ENCODE measurements around the gene NBPF1.
"Not testable (repeated sequence)": the region's sequence is repeated elsewhere in the genome, so short reads cannot be mapped to it uniquely, and the experiment has no call there.

The NBPF1 gene

DNA sequence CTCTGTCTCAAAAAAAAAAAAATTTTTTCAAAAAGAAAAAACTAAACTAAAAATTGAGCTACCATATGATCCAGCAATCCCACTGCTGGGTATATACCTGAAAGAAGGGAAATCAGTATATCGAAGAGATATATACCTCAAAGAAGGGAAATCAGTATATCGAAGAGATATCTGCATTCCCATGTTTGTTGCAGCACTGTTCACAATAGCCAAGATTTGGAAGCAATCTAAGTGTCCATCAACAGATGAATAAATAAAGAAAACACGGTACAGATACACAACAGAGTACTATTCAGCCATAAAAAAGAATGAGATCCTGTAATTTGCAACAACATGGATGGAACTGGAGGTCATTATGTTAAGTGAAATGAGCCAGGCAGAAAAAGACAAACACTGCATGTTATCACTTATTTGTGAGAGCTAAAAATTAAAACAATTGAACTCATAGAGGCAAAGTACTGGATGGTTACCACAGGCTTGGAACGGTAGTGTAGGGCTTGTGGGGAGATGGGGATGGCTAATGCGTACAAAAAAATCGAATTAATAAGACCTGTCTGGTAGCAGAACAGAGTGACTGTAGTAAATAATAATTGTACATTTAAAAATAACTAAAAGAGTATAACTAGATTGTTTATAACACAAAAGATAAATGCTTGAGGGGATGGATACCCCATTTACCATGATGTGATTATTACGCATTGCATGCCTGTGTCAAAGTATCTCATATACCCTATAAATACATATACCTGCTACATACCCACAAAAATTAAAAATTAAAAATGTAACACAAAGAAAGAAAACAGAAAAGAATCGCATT, 28.0 kb upstream of the NBPF1 start:
- DNase-seq: not testable (repeated sequence)

DNA sequence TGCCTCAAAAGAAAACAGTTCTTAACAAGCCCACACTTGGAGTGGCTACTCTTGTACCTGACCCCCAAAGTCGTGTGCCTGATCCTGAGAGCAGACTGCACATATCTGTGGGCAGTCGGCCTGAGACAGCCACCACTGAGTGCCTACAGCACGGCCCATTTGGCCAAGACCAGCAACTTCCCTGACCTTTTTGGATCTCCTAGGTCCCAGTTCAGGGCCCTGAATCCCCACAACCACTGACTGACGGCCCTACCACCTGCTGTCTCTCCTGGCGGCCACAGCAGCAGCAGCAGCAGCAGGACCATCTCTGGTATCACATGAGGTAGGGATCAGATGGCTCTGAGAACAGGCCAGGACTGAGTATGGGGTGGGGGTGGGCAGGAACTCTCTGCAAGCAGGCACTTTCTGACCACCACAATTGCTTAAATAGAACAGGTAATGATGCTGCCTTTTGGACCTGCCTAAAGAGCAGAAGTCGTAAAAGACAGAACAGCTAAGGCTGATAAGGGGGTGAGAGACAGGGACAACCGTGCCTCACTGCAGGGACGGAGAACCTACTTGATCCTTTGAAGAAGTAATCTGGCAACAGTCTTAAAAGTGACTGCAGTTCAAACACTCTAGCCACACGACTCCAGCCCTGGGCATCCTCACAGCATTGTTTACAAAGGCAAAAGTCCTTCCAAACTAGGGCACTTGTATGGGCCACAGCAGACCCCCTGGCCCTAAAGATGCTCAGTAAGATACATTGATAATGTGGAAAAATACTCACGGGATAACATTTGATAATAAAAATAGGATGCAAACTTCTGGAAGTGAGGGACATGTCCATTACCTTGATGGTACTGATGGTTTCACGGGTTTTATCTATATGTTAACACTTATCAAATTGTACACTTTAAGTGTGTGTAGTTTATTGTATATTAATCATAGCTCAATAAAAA, 26.0 kb upstream of the NBPF1 start:
- DNase-seq: not testable (repeated sequence)

DNA sequence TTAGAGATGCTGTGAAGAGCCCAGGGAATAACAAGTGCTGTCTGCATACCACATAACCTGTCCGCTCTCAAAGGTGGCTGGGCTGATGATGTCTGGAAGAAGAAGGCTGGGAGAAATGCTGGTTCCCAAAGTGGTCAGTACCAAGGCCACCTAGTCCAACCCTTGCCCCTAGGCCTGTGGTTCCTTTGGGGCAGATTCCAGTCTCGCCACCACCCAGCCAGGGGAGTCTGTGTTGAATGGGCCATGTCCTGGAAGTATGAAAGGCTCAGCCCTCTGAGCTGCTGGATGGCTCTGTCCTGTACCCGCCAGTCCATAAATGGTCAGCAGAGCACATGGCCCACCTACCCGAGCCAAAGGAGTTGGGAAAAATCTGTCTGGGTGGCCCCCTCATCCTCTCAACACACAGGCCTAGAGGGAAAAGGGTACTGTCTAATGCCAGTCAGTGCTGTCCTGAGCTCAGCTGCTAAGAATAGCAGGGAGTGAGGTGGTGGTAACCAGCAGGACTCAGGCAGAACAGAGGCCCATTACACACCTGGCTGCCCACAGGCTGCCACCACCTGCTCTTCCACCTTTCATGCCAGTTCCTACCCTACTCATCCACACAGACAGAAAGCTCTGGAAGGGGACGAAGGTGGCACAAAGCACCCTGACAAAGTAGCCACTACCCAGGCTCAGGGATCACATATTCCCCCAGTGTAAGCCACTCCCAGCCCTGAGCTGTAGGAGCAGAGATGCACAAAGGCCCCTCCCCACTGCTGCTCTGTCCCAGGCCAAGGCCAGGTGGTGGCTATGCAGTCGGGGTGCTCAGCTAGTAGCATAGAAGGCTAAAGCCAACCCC, 24.8 kb upstream of the NBPF1 start:
- DNase-seq: not testable (repeated sequence)

DNA sequence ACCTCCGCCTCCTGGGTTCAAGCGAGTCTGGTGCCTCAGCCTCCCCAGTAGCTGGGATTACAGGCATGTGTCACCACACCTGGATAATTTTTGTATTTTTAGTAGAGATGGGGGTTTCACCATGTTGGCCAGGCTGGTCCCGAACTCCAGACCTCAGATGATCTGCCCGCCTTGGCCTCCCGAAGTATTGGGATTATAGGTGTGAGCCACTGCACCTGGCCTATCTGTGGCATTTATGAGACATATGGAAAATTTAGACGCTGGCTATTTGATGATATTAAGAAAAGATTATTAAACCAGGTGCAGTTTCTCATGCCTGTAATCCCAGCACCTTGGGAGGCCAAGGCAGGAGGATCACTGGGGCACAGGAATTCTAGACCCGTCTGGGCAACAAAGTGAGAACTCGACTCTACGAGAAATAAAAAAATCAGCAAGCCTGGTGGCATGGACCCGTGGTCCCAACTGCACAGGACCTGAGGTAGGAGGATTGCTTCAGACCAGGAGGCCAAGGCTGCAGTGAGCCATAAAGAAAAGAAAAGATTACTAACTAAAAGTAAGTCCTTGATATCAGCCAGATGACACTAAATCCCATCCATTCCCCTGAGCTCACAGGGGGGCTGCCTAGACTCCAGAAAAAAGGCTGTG, 23.3 kb upstream of the NBPF1 start:
- DNase-seq: not testable (repeated sequence)

DNA sequence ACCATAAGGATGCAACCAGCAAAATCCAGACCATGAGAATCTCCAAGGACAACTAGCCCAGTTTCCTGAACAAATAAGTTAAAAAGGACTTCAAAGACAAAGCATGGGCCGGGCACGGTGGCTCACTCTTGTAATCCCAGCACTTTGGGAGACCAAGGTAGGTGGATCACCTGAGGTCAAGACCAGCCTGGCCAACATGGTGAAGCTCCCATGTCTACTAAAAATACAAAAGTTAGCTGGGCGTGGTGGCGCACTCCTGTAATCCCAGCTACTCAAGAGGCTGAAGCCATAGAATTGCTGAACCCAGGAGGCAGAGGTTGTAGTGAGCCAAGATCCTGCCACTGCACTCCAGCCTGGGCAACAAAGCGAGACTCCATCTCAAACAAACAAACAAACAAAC, 22.6 kb upstream of the NBPF1 start:
- DNase-seq: not testable (repeated sequence)

DNA sequence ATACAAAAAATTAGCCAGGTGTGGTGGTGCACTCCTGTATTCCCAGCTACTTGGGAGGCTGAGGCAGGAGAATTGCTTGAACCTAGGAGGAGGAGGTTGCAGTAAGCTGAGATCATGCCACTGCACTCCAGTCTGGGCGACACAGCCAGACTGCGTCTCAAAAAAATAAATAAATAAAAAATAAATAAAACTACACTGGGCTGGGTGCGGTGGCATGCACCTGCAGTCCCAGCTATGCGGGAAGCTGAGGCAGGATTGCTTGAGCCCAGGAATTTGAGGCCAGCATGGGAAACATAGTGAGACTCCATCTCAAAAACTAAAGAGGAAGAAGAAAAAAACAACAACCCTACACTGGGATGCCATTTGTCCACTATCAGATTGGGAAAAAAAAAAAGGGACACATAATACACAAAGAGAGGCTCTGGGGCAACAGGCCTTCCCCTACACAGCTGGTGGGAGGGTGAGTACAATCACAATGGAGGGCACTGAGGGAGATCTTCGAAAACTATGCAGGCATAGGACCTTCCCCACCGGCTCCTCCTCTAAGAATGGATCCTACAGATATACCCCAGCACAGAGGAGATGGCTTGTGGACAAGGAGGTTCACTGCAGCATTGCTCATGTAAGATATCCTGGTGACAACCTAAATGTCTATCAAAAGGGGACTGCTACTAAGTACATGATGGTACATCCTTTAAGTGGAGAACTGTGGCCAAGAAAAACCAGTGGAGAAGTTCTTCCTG, 20.3 kb upstream of the NBPF1 start:
- not testable (repeated sequence) for DNase-seq

DNA sequence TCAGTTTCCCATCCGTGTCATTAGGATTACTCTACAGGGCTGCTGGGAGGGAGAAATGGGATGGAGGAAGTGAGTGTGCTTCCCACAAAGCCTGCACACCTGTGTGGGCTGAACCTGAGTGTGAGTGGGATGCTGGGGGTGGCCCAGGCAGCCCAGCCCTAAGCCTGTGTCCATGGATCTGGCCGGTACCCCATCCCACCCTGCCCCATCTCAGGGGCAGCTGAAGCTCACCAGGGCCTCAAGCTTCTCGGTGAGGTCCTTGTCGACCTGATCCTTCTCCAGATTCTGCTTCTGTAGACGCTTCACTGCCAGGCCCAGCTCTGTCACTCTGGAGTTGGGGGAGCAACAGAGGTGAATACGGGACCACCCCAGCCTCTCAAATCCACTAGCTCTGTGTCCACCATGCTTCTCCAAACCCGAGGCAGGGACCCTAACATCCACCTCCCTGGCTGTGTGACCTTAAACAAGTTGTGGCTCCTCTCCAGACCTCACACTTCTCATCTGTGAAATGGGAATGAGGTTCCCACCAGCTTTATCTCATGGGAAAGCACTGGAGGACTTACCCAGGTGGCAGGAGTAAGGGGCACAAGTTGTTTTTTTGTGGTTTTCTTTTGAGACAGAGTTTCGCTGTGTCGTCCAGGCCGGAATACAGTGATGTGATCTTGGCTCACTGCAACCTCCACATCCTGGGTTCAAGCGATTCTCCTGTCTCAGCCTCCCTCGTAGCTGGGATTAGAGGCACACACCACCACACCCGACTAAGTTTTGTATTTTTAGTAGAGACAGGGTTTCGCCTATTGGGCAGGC, 18.9 kb upstream of the NBPF1 start:
- not testable (repeated sequence) for DNase-seq

DNA sequence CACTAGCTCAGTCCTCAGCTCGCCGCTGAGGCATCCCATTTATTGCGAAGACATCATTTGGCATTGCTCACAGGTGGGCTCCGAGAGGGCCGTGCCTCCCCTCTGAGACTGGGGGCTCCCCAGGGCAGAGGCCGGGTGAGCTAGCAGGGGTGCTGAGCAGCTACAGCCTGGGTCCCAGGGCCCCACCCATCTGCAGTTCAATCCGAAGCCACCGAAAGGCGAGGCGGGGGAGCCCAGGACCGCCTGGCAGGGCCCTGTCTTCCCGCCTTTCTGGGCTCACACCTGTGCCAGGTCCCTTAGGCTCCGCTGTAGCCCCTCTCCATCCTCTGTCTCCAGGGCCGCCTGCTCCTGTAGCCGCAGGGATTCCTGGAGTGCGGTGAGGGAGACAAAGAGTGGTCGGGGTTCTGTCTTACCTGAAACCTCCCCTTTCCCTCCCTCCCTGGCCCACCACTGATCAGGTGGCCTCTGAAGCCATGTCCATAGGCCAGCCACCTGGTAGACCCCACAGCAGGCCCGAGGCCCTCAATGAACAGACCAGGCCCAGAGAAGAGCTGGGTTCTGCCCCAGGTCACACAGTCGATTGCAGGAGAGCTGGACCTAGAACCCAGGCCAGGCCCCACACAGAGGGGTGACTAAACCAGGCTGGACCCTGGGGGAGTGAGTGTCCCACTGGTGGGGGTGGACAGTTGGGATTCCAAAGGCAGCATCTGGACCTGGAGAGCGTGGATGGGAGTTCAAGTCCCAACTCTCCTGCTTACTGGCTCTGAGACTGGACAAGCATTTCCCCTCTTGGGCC, 18.1 kb upstream of the NBPF1 start:
- no peak for DNase-seq

DNA sequence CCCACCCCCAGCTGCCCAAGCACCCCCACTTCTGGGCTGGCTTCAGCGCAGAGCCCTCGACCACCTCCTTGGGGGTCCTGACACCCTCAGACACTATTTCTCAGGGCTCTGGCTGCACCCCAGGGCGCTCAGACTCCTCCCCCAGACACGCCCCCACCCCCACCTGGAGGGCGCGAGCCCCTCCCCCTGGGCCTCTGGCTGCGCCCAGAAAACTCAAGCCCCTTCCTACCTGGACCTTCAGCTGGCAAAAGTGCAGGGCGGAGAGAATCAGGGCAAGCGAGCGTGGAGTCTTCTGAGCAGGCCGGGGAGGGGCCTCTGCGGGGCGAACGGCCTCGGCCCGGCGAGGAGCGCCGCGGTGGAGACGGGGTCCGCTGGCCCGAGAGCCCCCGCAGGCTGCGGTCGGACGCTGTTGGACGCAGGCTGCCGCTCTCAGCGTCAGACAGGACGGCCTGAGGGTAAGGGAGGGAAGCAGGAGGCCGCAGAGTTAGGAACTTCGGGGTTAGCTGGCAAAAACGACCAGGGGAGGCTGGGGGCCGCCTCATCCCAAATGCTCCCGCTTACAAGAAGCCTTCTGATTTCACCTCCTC, 17.4 kb upstream of the NBPF1 start:
- DNase-seq: no peak

DNA sequence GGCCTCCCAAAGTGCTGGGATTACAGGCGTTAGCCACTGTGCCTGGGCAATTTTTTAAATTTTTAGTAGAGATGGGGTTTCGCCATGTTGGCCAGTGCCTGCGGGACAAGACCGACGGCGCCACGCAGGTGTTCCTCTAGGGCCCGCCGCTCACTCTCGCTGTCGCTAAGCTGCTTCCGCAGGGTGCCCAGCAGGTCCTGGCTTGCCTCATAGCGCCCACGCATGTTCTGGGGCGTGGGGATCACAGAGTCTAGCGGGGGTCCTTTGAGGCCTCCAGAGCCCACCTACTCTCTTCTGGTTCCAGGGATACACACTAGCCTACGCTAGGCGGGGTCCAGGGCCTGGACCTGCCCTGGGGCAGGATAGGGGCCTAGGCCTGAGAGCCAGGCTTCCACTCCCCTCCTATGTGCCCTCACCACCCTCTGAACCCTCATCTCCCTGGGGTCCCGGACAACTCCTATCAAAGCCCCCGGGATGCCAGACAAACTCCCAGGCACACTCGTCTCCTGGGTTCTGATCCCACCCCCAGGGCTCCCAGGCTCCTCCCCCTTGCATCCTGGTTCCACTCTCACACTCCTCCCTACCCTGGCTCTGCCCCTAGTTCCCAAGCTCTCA, 16.7 kb upstream of the NBPF1 start:
- DNase-seq: not testable (repeated sequence)

DNA sequence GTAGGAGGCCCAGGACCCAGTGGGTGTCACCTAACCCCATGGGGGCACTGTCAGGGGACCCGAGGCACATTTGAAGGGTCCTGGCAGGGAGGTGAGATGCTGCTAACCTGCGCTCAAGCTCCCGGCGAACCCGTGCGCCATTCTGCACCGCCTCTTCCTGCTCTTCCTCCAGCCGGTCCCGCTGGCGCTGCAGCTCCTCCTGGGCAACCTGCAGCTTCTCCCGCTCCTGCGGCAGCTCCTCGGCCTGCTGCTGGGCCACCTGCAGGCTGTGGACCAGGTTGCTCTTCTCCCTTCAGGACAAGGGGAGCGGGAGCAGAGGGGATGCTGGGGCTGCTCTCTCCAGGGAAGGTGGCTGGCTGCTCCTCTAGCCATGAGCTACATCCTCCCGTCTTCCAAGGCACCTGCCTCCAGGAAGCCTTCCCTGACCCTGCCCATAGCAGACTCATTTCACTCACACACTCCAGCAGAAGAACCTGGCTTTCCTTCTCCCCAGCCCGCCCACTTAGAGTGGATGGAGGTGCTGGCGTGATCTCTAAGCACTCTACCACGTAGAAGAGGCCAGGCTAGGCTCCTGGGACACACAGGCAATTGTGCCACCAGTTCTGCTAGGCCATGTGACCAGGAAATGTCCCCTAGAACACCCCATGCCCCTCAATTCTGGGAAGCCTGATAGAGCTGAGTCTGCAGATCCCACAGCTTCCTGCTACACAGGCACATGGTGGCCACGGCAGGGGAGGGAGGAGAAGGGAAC, 15.2 kb upstream of the NBPF1 start:
- DNase-seq: no peak

DNA sequence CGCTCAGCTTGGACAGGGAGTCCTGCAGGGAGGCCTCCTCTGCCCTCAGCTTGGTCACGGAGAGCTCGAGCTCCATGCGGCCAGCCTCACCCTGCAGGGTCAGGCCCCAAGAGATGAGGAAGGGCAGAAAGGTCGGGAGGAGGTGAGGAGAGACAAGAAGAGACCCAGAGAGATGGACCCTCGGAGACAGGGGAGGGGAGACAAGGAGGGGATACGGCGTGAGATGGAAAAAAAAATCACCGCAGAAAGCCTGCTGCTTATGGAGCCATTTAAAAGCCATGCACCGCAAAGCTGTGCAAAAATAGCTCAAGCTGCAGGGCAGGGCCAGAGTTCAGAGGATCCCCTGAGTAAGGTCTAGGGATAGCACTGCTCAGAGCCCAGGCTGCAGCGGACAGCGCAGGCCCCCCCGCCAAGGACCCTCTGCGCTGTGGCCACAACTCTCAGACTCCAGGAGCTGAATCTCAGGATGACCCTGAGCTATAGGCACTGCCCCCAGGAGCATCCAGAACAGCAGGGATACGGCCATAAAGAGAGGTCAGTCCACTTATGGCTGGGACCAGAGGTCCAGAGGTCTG, 13.1 kb upstream of the NBPF1 start:
- DNase-seq: not testable (repeated sequence)

DNA sequence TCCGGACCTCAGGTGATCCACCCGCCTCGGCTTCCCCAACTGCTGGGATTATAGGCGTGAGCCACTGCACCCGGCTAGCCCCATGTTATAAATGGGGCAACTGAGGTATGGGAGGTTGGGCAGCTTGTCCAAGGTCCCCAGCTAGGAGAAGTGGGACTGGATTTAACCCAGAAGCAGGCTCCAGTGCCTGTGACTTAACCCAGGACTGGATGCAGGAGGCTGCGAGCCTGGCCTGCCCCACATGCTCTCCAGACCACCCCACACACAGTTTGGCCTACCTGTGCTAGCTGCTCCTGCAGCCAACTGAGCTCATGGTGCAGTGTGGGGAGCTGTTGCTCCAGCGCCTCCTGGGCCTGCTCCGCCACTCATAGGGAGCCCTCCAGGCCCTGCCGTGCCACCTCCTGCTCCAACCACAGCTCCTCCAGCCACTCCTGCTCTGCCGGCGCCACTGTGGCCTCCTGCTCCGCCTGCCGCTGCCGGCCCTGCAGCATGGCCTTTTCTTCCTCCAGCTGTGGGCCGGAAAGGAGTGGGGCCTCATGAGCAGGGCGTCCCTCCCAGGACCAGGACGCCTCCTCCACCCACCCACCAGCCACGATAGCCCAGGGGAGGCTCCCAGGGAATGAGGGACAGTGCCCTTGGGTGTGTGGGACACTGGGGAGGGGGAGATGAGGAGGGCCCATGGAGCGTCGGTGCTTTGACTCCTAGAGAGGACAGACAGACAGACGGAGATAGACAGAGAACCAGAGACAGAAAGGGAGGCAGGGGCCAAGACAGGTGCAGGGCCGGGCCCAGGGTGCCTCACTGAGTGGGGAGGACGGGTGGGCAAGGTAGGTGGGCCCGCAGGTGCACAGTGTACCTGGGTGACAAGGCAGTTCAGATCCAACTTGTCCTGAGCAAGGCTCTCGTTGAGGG, 12.4 kb upstream of the NBPF1 start:
- peak in 1 of 6 experiments; percentile 13 for DNase-seq

DNA sequence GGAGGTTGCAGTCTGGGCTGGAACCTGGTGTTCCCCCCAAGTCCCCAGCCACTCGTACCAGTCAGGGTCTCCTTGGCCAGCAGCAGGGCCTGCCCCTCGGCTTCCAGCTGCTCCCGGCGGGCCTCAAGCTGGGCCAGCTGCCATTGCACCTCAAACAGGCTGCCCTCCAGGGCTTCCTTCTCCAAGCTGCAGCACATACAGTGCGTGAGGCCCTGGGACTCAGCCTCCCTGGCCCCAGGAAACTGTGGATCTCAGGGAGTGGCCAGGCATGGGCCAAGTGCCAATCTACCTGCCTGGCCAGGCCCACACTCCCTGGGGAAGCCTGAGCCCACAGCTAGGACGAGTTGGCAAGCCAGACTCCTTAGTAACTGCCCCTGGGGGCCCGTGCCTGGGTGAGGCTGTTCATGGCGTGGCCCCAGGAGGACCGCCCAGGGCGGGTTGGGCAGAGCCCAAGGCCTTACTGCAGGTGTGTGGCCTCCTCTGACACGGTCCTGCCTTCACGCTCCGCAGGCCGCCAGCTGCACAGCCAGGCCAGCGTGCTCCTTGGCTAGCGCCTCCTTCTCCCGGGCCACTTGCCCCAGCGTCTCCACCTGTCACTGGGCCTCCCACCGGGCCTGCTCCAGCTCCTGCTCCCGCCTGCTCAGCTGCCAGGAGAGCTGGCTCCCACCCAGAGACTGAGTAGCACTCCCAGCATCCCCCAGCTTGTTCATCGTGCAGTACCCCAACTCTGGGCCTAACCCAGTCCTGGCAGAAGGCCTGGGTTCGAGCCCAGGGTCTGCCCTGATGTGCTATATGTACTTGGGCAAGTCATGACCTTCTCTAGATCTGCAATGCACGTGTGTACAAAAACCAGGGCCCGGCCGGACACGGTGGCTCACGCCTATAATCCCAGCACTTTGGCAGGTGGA, 10.7 kb upstream of the NBPF1 start:
- peak in 1 of 6 experiments; percentile 21 for DNase-seq

DNA sequence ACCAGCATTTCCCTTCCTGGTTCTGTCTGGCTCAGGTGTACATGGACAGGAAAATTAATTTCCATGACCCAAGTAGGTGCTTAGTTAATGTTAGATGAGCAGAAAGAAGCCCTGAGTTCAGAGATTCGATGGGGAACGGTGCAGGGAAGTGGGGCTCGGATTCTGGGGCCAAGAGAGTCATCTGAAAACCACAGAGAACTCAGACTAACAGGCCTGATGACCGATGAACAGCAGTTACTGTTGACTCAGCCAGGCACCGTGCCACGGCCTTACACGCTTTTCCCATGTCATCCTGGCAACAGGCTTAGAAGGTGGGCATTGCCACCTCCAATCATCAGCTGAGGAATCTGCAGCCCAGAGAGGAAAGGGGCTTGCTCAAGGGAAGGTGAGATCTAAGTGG, 10.0 kb upstream of the NBPF1 start:
- DNase-seq: not testable (repeated sequence)

Data from stimulated activated naive CD4-positive, alpha-beta T cell (primary cell).